Heart right ventricle (tissue), 16 donors: ENCODE results near the gene PDPR. TPM values are rescaled to one million over a fixed set of nuclear protein-coding genes. Genes with fewer than 3 reads are reported as not detected.

Source experiments
- ATAC-seq, 8 donors: fragments of 200-7000 bp; cut with Tn5 transposase; one replicate each; pipeline ENCODE4 v1.9.1; 2020; ENCODE audit warnings: mild to moderate bottlenecking in 8 of 8, moderate library complexity in 8 of 8, moderate number of reproducible peaks in 1 of 8
- DNase-seq, 2 donors: peaks; one replicate each; pipeline ENCODE4 v3.0.0-alpha.2; 2020
- H3K27ac ChIP-seq, 10 donors: fragments of 200-600 bp; sonication (generic) in 2 of 10; one replicate each; pipeline versions ENCODE4 v1.5.0 to v1.8.0; 2020 to 2022; ENCODE audit warnings: mild to moderate bottlenecking in 3 of 10
- H3K27me3 ChIP-seq, 7 donors: fragments of 200-600 bp; one replicate each; pipeline ENCODE4 v1.8.0; 2021 to 2022; ENCODE audit warnings: mild to moderate bottlenecking in 2 of 7
- H3K36me3 ChIP-seq, 9 donors: fragments of 200-600 bp; sonication (generic) in 1 of 9; one replicate each; pipeline versions ENCODE4 v1.5.0 to v1.8.0; 2020 to 2022; ENCODE audit warnings: mild to moderate bottlenecking in 2 of 9
- H3K4me1 ChIP-seq, 9 donors: fragments of 200-600 bp; sonication (generic) in 1 of 9; one replicate each; pipeline versions ENCODE4 v1.5.0 to v1.8.0; 2020 to 2022; ENCODE audit warnings: mild to moderate bottlenecking in 4 of 9
- H3K4me3 ChIP-seq, 10 donors: fragments of 200-600 bp; sonication (generic) in 2 of 10; one replicate each; pipeline versions ENCODE4 v1.5.0 to v1.8.0; 2020 to 2022; ENCODE audit warnings: mild to moderate bottlenecking in 7 of 10, moderate library complexity in 2 of 10
- H3K9me3 ChIP-seq, 11 donors: fragments of 200-600 bp in 10 of 11; sonication (generic) in 2 of 11; one replicate each; pipeline versions ENCODE4 v1.5.0 to v1.8.0; 2013 to 2022; ENCODE audit warnings: mild to moderate bottlenecking in 2 of 11, control low read depth in 1 of 11, moderate library complexity in 1 of 11
- WGBS, 2 donors: extraction: QIAGEN DNeasy Blood & Tissue Kit; methylation state at CpG; one replicate each; pipeline ENCODE4 v1.1.7; 2013; ENCODE audit warnings: inconsistent platforms in 1 of 2; 5-methylcytosine and 5-hydroxymethylcytosine counted together
- intact Hi-C, 10 donors: fragments of 100-400 bp; cut with DNase I; formaldehyde crosslinking; loops; one replicate each; pipeline versions ENCODE4 v1.11.1 to v1.14.2; 2022
- polyA plus RNA-seq, 2 donors: library from polyadenylated mRNA; stranded (reverse); fragments of 200-250 nt; gene quantifications; one replicate each; pipeline ENCODE4 v1.2.3, GENCODE V29; 2013
- total RNA-seq, 10 donors: library from RNA; stranded (reverse); fragmentation: NEBNext Ultra II Directional in 3 of 10; extraction: Animal tissue kit (Norgen Biotek cat#: 25700) in 3 of 10; gene quantifications; one replicate each; pipeline versions ENCODE4 v1.2.1 to v1.2.4, GENCODE V29; 2021 to 2023
- TF ChIP-seq, protein P1 (sequence below), 9 donors: fragments of 200-600 bp; sonication (generic) in 2 of 9; IDR thresholded peaks; one replicate each; pipeline versions ENCODE4 v1.5.0 to v1.8.0; 2021 to 2022; ENCODE audit warnings: antibody characterized with exemption in 9 of 9, mild to moderate bottlenecking in 5 of 9, moderate library complexity in 1 of 9
- donor health status: Arrhythmogenic right ventricular cardiomyopathy.
- donor health status: ischemic (EF 13 %, LVEDD 7.1; RV severe dilation, severe dysfunction).
- donor health status: healthy with polysubstance abuse.
- donor health status: DM: no; HTN: yes; CAD: no.
- donor health status: DM: no; HTN: no; CAD: no.
- donor health status: ischemic (EF 25% LVEDD 6.9; RV normal size, moderate dysfunction).
- donor health status: ischemic (EF 25% LVEDD 5.7; RV mildly dilated, moderate dysfunction).
- donor health status: healthy.
- donor health status: DM: yes; HTN: yes; CAD: no.
- donor health status: Ischemic cardiomyopathy.
- donor health status: ischemic (EF 35%, LVEDD 5.7; RV mildly dilated, moderate dysfunction).
- donor health status: nonischemic (EF 11% LVEDD 7.7; RV severe dilation, severe dysfunction).
- donor health status: DM: yes; HTN: yes; CAD: no.
- donor health status: PGD.
- donor health status: ischemic (EF 29% LVEDD 5.4; RV normal size, mild dysfunction).
- donor health status: nonischemic (EF 23%, LVEDD 6.1; RV moderate dilation, normal function).

The PDPR gene
- total and polyA plus RNA-seq, 12 donors: 4.4 to 44.5 (median 24.7) TPM

DNA sequence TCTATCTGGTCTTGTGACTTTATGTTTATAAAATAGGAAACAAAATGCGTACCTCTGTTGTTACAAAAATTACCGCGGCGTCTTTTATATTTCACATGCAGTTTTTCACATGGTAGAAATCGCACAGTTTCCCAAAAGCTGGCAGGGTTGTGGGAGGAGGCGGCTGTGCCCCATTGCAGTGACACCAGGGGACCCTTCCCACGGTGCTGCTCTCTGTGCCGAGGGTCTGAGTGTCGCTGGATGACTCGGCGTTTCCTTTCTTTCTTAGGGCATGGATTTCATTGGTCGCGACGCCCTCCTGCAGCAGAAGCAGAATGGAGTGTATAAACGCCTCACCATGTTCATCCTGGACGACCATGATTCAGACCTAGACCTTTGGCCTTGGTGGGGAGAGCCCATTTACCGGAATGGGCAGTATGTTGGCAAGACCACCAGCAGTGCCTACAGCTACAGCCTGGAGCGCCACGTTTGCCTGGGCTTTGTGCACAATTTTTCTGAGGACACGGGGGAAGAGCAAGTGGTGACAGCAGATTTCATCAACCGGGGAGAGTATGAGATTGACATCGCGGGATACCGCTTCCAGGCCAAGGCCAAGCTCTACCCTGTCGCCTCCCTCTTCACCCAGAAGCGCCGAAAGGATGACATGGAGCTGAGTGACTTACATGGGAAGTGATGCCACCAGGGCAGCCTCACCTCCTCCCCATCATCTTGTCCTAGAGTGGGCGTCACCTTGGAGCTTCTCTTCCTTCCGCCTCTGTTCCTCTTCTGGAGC, 42.3 kb downstream of the PDPR start:
- peaks cover 10 to 100% (median 79%) of the 10 kb centered on the region in 9 donors for H3K36me3 ChIP-seq
- H3K4me3 ChIP-seq: no peak overlapping the region

DNA sequence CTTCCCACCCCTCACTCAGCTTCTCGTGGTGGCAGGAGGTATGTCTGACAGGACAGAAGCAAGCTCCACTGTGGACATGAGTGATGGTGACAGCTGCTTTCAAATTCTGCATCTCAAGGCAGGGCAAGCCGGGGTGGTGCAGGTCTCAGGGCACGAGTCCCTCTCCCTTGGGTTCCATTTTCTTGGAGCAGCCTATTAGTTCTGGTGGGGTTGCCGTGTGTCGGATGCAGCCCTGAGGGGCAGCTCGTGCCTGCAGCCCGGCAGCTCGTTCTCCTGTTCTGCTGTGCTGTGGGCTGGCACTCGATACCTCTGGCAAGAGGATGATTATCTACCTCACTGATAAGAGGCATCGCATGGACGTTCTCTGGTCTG, 43.0 kb downstream of the PDPR start:
- intact Hi-C loops: loop anchor here in 2 of 10 donors (10.0 kb wide), 2 partner anchors 98 to 108 kb away; partner anchors contain the start of gene EXOSC6 (in 1 of the 2)
- Histone ChIP-seq H3K27ac (no peak overlapping the region), H3K9me3 (no peaks in the 10 kb centered on the region), H3K4me1 (no peaks in the 10 kb centered on the region), H3K27me3 (no peaks in the 10 kb centered on the region), H3K4me3 (no peak overlapping the region), H3K36me3 (peaks cover 4 to 100% (median 72%) of the 10 kb centered on the region in 9 donors)
- TF ChIP-seq, protein P1, sequence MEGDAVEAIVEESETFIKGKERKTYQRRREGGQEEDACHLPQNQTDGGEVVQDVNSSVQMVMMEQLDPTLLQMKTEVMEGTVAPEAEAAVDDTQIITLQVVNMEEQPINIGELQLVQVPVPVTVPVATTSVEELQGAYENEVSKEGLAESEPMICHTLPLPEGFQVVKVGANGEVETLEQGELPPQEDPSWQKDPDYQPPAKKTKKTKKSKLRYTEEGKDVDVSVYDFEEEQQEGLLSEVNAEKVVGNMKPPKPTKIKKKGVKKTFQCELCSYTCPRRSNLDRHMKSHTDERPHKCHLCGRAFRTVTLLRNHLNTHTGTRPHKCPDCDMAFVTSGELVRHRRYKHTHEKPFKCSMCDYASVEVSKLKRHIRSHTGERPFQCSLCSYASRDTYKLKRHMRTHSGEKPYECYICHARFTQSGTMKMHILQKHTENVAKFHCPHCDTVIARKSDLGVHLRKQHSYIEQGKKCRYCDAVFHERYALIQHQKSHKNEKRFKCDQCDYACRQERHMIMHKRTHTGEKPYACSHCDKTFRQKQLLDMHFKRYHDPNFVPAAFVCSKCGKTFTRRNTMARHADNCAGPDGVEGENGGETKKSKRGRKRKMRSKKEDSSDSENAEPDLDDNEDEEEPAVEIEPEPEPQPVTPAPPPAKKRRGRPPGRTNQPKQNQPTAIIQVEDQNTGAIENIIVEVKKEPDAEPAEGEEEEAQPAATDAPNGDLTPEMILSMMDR (IDR thresholded peaks at IDR 0.05): no peak
- 73 to 78% methylated on average over 11 of the region's 11 CpGs for whole genome bisulfite sequencing, 2 donors
- ATAC-seq (peak in 1 of 8 donors; percentile 5), DNase-seq (no peak)

More for the DNA sequence above, 42.3 kb downstream of the PDPR start:
- H3K4me1 ChIP-seq: no peaks in the 10 kb centered on the region
- no peaks in the 10 kb centered on the region for H3K9me3 ChIP-seq
- H3K27me3 ChIP-seq: no peaks in the 10 kb centered on the region
- WGBS, 2 donors: 89 to 93% methylated on average over 29 of the region's 29 CpGs
- intact Hi-C loops: loop anchor here in 2 of 10 donors (10.0 kb wide), 2 partner anchors 98 to 108 kb away; partner anchors contain the start of gene EXOSC6 (in 1 of the 2)
- H3K27ac ChIP-seq: no peak overlapping the region
- DNase-seq (no peak), ATAC-seq (no peak)
- TF ChIP-seq, protein P1 (IDR thresholded peaks at IDR 0.05): no peak

DNA sequence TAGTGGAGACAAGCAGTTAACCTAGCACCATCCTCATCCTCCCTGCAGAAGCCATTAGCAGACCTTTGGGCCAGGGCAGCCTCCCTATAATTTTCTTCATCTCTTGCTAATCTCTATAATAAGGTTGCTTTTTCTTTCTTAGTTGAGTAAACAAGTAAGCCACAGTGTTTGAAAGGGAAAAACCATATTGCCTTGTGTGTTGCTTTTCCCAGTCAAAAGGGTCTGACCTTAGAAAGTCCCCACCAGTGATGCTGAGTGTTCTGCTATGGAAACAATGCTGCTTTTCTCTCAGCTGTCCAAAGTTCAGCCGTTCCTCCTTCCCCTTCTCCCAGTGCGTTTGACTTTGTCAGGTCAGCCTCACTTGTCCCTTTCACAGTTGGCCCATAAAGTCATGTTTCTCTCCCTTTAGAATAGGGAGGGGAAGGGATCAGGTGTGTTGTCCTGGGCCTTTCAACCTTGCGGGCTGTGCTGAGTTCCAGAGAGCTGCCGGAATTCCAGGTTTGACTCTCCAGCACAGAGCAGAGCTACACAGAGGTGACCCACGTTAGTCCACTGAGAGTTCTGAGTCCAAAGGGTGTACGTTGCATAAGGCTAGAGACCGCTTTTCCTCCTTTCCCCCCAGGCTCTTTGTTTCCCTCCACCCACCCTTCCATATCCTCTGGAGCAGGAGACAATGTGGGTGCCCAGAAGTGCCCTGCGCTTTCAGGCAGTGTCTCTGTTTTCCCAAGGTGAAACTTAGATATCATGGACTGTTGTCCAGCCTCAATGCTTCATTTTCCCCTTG, 43.5 kb downstream of the PDPR start:
- Histone ChIP-seq H3K4me3 (no peak overlapping the region), H3K9me3 (no peaks in the 10 kb centered on the region), H3K27ac (no peak overlapping the region), H3K27me3 (no peaks in the 10 kb centered on the region), H3K4me1 (no peaks in the 10 kb centered on the region), H3K36me3 (peaks cover 3 to 100% (median 67%) of the 10 kb centered on the region in 9 donors)
- 87 to 92% methylated on average over 8 of the region's 8 CpGs for WGBS, 2 donors
- TF ChIP-seq, protein P1 (IDR thresholded peaks at IDR 0.05): no peak
- ATAC-seq: no peak
- intact Hi-C loops: loop anchor here in 2 of 10 donors (10.0 kb wide), 2 partner anchors 97 to 107 kb away; partner anchors contain the start of gene EXOSC6 (in 1 of the 2)
- no peak for DNase-seq

DNA sequence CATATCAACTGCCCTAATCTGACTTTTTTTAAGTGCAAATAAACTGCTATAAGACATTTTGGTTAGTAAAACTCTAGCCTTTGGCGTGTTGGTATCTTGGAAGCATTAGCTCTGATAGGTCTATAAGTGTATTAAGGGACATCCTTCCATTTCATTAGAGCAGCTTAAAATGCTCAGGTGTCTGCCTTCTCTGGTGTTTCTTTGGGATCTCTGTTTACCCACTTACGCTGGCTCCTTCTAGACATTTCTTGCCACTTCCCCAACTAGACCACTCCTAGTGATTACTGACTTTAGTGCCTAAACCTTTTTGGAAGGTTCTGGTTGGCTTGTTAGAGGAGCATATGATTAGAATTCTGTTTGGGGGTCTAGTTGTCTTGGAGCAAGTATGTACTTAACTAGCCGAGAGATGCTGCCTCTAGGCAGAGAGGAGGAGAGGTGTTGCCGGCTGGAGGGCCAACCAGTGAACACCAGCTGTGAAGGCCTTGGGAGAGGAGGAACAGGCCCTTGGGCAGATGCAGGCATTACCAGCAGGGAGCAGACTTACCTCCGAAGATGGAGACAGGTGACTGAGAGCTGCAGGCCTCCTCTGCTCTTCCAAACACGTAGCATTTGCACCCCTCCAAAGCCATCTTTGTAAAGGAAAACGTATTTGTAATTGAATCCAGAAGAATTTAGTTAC, 44.3 kb downstream of the PDPR start:
- Histone ChIP-seq H3K27ac (no peak overlapping the region), H3K4me3 (no peak overlapping the region), H3K27me3 (no peaks in the 10 kb centered on the region), H3K4me1 (no peaks in the 10 kb centered on the region), H3K36me3 (peaks cover 3 to 99% (median 59%) of the 10 kb centered on the region in 9 donors), H3K9me3 (no peaks in the 10 kb centered on the region)
- WGBS, 2 donors: 78 to 87% methylated on average over 7 of the region's 7 CpGs
- DNase-seq (peak in 1 of 2 donors; percentile 1), ATAC-seq (no peak)
- TF ChIP-seq, protein P1 (IDR thresholded peaks at IDR 0.05): no peak
- intact Hi-C loops: loop anchor here in 2 of 10 donors (10.0 kb wide), 2 partner anchors 96 to 106 kb away; partner anchors contain the start of gene EXOSC6 (in 1 of the 2)
